ENCODE results near the gene GGCT.
"Not testable (repeated sequence)": the region's sequence is repeated elsewhere in the genome, so short reads cannot be mapped to it uniquely, and the experiment has no call there.

The GGCT gene

GRCh38 chr7:30515761-30516160 lies 11.1 kb upstream of the GGCT start:
- no peak for DNase-seq (ENCODE audit: low spot score)

- no peak for DNase-seq (ENCODE audit: low spot score)
These were observed 10.1 kb upstream of the GGCT start for GRCh38 chr7:30514776-30515175.

- DNase-seq (ENCODE audit: low spot score): no peak
These were observed 9.5 kb upstream of the GGCT start for GRCh38 chr7:30514177-30514576.

GRCh38 chr7:30513762-30514161 lies 9.1 kb upstream of the GGCT start:
- DNase-seq (ENCODE audit: low spot score): no peak

GRCh38 chr7:30511973-30512662 lies 7.5 kb upstream of the GGCT start:
- no peak for DNase-seq (ENCODE audit: low spot score)

- DNase-seq (ENCODE audit: low spot score): no peak
These were observed 6.9 kb upstream of the GGCT start for GRCh38 chr7:30511494-30511893.

- peak; percentile 28 for DNase-seq (ENCODE audit: low spot score)
These were observed 5.8 kb upstream of the GGCT start for GRCh38 chr7:30510124-30511075.

GRCh38 chr7:30509171-30509857 lies 4.7 kb upstream of the GGCT start:
- not testable (repeated sequence) for DNase-seq (ENCODE audit: low spot score)

GRCh38 chr7:30507346-30507900 lies 2.8 kb upstream of the GGCT start:
- DNase-seq (ENCODE audit: low spot score): not testable (repeated sequence)

GRCh38 chr7:30505174-30505697 lies 607 bp upstream of the GGCT start:
- DNase-seq (ENCODE audit: low spot score): no peak

- no peak for DNase-seq (ENCODE audit: low spot score)
These were observed 1.1 kb downstream of the GGCT start for GRCh38 chr7:30503274-30504212.

- DNase-seq (ENCODE audit: low spot score): no peak
These were observed 2.0 kb downstream of the GGCT start for GRCh38 chr7:30502470-30503251.

- DNase-seq (ENCODE audit: low spot score): no peak
These were observed 3.4 kb downstream of the GGCT start for GRCh38 chr7:30501264-30501663.

- DNase-seq (ENCODE audit: low spot score): no peak
These were observed 11.4 kb downstream of the GGCT start for GRCh38 chr7:30493228-30493627.

GRCh38 chr7:30491417-30491816 lies 13.2 kb downstream of the GGCT start:
- DNase-seq (ENCODE audit: low spot score): no peak

- DNase-seq (ENCODE audit: low spot score): no peak
These were observed 17.3 kb downstream of the GGCT start for GRCh38 chr7:30487371-30487770.

- DNase-seq (ENCODE audit: low spot score): no peak
These were observed 19.0 kb downstream of the GGCT start for GRCh38 chr7:30485667-30486066.

- not testable (repeated sequence) for DNase-seq (ENCODE audit: low spot score)
These were observed 23.2 kb downstream of the GGCT start for GRCh38 chr7:30481416-30481815.

- no peak for DNase-seq (ENCODE audit: low spot score)
These were observed 25.2 kb downstream of the GGCT start for GRCh38 chr7:30479202-30480120.
